Middle frontal gyrus (tissue), 1 donor: Measurements from ENCODE around the gene GNB1L.

Source experiments
- DNase-seq: peaks from one replicate; pipeline ENCODE4 v3.0.0-alpha.2; 2015; ENCODE audit warnings: low spot score; ENCODE audit errors: extremely low spot score

GNB1L gene

DNA sequence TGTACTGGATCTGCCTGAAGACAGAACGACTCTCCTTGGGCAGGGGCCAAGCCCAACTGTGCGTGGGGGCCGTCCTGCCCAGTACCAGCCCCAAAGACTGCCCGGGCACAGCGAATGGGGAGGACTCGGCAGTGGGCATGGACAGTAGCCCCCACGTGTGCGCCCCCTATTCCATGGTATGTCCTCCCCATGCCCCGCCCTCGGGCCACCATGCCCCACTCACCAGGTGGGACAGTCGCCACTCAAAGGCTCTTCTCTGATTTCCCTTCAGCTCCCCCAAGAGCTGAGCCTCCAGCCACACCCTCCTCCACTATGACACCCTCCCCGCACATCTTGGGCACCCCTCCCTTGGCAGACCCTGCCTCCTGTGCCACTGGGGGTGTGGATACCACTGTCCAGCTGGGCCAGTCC, 43.5 kb downstream of the GNB1L start:
- no peak for DNase-seq

DNA sequence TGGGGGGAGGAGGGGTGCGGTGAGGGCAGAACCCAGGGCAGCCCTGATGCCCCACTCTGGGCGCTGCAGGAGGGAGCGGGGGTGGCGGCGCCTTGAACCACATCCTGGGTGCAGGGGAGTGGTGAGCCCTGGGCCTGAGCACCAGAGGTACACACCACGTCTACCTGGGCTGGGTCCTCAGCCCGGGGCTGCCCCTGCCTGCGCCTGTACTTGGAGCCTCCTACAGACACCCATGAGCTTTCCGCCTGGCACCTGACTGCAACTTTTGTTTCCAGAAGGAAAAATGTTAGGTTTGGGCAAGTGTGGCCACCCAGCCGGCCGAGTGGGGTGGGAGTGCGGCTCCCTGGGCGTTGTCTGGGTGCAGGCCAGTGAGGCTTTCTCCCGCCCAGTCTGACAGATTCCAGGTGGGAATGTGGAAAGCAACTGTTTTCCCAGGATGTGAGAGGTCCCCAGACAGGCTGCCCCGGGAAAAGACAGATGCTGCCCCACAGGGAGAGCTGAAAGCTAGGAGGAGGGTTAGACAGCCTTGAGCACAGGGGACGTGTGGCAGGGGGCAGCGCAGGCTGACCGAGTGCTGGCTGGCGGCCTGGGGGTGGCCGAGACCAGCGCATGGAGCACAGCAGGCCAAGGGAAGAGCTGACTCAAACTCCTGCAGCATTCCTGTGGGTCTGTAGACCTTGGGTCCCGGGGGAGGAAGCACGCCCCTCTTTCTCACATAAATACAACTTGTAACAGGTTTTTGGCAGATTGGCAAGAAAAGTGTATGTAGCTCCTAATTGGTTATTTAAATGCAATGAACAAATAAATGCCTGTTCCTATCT, 44.1 kb downstream of the GNB1L start:
- DNase-seq = no peak

DNA sequence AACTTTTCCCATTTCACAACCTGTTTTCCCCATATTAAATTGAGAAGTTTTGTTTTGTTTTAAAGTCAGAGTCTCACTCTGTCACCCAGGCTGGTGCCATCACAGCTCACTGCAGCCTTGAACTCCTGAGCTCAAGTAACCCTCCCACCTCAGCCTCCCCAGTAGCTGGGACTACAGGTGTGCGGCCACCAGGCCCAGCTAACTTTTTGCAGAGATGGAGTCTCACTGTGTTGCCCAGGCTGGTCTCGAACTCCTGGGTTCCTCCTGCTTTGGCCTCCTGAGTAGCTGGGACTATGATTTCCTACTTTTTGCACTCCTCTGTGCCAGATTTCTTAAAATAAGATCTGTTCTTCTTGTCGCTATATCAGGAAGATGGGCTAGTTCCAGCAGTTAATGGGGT, 44.9 kb downstream of the GNB1L start:
- no peak for DNase-seq

DNA sequence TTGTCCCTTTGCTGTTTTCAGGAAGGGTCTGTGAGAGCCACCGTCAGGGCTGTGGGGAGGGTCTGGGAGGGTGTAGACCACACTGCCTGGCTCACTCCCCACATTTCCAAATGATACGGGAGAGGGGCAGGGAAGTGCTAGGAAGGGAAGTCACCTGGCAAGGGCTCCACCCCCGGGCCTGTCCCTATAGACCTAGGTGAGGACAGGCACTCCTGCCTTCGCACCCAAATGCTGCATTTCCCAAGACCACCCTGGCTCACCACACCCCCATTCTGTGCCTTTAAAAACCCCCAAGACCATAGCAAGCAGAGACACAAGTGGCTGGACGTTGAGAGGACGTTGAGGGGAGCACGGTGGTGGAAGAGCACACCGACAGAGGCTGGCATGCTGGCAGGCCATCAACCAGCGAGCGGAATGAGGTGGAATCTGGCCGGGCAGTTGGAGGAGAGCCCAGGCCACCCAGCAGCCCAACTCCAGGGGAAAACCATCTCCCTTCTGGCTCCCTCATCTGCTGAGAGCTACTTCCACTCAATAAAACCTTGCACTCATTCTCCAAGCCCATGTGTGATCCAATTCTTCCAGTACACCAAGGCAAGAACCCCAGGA, 45.7 kb downstream of the GNB1L start:
- no peak for DNase-seq

DNA sequence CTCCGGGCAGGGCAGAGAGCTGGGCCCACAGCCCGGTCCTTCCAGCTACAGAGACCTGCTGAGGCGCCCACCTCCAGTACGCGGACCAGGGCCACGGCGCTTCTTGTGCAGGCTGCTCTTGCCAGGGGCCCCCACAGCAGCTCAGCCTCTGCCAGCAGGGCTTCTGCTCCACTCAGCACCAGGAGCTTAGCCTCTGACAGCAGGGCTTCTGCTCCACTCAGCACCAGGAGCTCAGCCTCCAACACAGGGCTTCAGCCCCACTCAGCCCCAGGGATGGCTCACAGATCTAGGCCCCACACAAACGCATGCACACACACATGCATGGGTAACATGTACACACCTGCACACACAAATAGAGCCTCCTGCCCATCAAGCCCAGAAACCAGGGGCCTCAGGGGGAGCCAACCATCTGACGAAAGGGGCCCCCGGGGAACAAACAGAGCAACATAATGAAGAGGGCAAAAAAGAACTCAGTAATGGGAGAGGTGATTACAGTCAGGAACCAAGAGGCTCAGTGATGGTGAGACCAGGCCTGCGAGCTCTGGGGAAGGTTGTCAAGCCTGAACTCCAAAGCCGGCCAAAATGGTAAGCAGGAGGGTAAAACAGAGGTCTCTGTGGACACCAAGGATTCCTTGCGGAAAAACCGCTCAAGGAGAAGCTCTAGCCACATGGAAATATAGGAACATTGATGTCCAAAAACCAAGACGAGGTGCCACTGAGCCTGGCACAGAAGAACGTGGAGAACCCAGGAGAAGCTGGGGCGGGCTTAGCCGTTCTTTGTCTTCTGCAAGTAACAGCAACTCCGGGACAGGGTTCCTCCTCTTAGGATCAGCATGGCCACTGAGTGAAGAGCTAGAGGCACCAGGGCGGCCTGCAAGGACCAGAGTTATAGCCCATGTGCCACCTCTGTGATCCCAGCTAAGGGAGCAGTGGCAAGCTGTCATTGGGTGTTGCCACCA, 46.5 kb downstream of the GNB1L start:
- DNase-seq = no peak

DNA sequence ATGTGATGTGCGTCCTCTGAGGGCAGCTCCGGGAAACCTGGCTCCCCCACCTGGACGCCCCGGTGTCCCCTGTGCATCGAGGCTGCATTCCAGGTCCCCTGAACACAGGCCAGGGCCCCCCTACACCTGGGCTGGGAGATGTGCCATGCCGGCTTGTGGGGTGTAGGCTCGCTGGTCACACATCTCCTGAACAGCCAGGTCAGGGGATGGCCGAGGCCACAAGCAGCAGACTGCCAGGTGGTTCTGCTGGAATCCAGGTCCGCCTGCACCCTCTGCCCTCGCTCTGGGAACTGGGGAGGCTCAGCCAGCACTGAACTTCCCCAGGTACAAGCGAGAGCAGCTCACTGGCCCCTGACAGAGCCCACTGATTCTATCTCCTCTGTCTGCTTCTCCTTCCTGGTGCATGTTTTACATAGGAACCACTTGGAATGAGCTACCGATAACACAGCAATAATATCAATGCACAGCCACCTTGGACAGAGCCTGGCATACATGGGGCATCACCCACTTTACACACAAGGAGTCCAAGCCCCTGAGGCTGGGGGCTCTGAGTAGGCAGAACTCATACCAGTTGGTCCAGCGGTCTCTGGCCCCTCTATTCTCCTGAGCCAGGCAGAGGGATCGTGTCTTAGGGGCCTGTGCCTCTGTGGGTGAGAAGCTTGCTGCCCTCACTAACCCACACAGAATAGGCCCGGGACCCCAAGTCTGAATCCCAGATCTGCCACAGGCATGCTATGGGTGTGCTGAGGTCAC, 47.3 kb downstream of the GNB1L start:
- no peak for DNase-seq

DNA sequence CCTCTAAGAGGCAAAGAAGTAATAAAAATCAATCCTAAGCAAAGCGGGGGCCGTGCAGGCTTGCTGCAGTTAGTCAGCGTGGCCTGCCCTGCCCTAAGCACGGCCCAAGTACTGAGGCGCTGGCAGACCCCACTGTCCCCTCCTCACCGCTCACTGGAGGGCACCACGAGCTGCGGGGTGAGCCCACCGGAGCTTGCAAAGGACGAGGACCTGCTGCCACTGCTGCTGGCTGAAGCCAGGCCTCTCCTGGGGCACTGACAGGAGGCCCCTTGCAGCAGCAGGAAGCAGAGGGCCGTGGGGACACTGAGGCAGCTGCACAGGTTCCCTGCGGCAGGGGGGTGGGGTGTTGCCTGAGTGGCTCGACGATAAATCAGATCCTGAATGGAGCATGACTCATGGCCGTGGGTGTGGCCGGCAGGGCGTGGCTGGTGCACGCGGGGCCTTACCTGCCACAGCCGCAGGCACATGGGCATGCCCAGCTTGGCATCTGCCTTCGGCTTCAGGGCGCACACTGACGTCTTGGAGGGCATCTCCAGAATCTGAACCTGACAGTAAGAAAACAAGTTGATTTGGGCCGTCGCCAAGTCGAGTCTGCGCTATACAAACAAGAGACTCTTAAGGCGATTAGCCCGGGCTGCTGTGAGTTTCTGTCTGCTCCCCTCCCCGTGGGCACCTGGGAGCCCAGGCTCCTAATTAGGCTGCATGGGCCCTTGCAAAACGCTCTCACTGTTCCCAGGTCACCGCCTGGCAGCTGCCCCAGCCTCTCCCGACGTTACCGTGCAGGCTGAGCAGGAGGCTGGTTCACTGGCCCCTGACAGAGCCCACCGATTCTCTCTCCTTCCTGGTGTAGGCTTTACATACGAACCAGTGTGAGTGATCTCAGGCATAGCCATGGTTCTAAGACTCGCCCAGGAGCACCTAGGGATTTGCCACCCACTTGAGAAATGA, 48.2 kb downstream of the GNB1L start:
- no peak for DNase-seq

DNA sequence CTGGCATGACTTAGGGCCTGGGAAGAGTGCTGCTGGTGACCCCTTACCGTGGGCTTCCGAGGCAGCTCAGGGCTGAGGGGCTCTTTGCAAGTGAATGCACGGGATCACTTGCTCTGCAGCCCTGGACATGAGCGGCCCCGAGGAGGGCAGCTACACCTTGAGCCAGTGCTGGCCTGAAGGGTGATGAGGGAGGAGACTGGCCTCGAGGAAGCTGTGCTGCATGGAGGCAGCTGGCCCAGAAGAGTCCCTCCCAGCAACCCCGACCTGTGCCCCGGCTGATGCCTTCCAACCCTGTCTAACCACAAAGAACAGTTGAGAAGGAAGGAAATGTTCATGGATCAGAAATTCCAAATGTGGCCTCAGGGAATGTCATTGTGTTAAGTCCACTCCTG, 48.9 kb downstream of the GNB1L start:
- no peak for DNase-seq

DNA sequence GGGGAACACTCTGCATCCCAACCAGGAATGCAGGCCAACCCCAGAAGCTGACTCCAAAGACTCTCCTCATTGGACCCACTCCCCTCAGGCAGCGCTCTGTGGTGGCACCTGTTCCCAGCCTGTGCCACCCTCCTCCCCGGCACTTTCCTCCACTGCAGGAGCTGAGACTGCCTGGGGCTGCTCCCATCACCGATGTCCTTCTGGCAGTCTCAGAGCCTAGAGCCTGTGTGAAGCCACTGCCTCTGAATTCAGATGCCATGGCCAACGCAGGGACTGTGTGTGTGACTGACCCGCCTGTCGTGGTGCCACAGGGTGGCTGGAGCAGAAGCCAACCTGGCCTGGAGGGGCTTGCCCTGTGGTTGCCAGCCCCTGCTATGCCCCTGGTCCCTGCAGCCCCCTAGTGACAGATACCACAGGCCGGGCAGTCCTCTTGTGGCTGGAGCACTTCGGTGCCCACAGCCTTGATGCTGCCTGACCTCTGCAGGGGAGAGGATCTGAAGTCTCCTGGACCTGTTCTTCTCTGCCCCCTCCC, 50.9 kb downstream of the GNB1L start:
- no peak for DNase-seq

DNA sequence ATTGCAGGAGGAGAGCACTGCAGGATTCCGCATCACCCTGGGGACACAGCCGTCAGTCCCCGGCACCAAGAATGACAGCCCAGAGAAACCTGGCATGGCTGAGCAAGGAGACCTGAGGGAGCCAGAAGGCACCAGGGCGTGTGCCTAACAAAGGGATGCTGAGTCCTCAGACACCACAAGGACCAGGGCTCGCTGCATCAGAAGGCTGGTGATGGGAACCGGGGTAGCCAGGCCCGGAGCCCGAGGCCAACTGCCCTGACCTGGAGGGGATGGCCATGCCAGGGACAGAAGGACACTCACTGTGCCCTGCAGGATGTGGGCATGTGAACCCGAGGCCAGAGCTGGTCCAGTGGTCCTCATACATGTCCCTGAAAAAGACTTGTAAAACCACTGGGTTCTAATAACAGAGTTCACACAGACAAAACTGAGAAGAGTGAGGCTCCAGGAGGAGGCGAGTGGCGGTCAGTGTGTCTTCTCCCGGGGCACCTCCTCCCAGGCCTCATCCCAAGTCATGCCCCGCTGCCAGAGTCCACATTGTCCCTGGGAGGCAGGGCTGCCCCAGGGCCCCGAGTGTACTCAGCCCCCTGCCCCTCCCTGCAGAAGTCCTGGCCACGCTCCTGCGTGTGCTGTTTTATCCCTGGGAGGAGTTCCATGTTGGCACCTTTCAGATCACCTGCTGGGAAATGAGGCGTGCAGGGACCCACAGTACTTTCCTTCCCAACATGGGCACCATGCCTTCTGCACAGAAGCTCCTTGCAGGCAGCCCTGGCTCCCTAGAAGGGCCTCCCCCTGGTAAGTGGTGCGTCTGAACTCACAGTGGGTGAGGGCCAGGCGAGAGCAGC, 51.6 kb downstream of the GNB1L start:
- DNase-seq = no peak

DNA sequence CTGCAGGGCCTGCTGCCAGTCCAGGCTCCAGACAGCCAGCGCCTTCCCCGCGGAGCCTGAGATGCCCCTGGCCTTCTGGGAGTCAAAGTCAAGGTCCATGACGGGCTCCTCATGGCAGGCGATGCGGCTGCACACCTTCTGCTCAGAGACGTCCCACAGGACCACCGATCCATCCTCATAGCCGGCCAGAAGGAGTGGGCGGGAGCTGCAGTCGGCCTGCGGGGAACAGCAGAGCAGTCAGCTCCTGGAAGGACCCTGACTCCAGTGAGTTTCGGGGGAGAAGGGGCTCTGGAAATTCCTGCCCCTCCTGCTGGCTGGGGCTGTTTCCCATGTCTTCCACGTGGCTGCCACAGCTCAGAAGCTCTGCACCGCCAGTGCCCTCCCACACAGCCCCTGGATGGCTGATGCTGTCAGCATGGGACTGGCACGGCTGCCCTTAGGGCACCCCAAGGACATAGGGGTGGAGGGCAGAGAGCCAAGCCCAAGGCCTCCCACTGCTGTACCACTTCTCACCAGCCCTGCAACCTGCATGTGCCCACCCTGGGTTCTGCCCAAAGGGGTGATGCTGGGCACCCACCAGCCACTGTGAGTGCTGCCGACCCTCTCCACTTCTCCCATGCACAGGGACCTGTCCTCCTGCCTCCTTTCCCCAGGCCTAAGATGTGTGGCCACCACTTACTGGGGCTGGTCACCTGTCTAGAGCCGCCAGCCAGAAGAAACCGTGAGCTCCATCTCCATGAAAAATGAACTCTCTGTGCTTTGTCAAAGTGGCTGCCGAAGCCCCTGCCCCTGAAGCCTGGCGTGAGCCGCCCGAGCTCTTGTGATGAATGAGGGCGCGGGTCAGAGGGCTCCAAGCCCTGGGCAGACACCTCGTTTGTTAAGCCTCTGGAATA, 52.4 kb downstream of the GNB1L start:
- no peak for DNase-seq

DNA sequence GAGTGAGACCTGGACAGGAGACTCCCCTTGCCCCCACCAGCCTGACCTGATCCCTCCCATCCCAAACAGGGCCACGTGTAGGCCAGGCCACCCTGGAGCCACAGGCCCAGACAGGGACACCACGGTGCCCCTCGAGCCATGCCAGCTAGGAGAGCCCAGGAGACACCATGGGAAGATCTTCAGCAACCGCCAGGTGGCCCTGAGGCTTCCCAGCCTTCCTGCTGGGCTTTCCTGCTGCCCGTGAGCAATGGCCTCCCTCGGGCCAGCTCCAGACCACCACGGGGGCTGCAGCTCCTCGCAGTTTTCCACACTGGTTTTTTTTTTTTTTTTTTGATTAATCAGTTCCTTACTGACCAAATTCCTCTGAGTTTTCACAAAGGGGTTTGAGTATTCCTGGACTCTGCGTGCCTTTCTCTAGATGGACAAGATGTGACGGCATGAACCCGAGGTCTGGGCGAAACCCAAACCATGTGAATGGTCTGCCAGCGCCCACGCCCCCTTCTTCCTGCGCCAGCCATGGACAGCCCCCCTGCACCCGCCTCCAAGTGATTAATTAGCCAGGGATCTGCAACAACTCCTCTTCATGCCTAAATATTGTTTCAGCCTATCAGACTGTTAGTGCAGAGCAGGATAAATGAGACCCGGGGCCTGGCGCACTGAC, 53.2 kb downstream of the GNB1L start:
- DNase-seq = no peak

DNA sequence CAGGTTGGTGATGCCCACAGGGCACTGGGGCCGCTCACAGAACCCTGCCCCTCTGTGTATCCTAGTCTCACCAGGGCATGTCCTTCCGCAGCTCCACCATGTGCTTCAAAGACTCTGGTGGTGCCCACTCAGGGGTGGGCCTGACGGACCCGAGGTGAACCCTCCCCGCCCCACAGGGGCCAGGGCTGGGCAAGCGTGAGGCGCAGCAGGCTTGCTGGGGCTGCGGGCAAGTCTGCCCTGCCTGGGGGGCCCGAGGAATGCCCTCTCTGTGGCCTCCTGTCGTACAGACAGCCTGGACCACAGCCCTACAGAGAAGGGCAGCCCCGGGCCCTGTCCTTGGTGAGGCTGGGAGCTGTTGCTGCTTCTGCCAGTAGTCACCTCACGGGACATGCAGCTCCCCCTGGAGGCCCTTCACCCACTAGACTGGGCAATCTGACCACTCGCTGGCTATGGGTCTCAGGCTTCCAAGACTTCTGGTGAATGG, 53.9 kb downstream of the GNB1L start:
- DNase-seq = no peak

DNA sequence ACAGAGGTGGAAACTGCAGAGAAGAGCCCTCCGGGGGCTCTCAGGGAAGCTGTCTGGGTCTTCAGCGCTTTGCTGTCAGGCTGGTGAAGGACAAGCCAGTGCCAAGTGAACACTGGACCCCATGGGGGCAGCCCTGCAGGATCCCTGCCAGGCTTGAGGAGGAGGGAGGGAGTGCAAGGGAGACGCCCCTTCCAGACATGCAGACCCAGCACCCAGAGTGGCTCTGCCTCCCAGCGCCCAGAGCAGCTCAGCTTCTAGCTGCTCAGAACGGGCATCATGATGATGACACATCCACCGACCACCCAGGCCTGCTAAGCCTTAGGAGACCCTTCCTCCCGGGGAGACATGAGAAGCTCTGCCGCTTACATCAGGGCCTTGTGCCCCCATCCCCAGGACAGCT, 54.4 kb downstream of the GNB1L start:
- no peak for DNase-seq

DNA sequence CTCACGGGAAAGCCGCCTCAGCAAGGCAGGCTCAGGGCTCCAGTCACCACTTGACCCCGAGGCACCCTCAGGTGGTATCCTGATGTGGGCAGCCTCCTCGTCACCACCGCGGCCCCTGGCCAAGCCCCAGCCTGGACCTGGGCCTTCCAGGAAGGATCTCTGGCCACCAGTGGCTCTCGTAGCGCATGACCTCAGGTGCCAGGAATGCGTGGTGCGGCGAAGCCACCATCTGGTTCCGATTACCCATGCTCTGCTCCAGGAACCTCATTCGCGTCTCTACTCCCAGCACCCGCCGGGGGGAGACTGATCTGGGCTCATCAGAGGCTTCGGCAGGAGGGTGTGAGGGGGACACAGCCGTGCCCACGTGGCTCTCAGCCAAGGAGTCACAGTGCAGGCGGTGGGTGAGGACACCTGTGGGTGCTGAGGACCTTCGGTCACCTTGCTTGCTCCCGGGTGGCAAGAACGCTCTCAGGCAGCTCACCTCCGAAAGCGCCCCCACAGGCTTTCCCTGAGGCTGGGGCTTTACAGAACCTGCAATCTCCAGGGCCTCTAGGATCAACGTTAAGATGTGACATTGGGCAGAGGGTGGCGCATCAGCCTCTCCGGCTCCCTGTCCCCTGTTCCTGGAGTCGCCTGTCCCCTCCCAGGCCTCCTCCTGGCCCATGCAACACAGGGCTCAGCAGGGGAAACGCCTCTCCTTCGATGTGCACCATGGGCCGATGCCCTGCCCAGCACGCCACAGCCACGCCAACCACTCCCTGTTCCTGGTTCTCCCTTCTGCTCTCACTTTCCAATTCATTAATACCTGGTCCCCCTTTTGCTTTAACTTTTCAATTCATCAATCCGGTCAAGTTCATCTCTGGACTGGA, 55.1 kb downstream of the GNB1L start:
- DNase-seq = no peak

DNA sequence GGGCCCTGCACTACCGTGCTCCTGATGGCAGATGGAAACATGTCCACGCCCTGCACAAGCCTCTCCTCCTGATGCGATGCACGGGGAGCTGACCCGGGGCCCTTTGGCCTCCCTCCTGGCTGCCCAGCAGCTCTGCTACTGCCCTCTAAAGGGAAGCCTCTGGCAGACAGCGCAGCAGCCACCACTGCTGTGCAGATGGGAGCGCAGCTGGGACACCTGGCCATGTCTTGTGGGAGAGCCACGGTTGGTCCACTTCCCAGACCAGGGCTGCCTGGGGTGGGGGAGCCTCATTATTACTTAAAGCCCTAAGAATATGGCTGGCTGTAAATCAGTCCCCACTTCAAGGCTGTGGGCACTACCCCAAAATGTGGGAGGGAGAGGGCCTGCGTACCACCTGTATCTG, 55.8 kb downstream of the GNB1L start:
- DNase-seq = no peak
